Measurements from ENCODE around the gene INPP5A. TPM values are rescaled to one million over a fixed set of nuclear protein-coding genes. Genes with fewer than 3 reads are reported as not detected.

Gene INPP5A
- total RNA-seq, 3 donors from 2014 or later: 26.6 to 50.6 (median 38.7) TPM

DNA sequence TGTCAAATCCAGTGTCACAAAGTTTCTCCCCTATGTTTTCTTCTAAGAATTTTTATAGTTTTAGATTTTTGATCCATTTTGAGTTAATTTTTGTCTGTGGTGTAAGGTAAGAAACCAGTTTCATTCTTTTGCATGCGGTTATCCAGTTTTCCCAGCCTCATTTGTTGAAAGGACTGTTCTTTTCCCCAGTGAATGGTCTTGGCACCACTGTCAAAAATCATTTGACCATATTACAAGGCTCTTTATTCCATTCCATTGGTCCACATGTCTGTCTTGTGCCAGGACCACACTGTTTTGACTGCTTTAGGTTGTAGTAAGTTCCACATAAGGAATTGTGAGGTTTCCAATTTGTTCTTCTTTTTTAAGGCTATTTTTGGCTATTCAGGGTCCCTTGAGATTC lies 64.0 kb downstream of the INPP5A start:
- no peaks in the 10 kb centered on the region for H3K36me3 ChIP-seq
- no peak overlapping the region for H3K27ac ChIP-seq
- no peaks in the 10 kb centered on the region for H3K27me3 ChIP-seq
- peaks cover 9 to 12% of the 10 kb centered on the region in 2 donors for H3K9me3 ChIP-seq
- TF ChIP-seq POLR2AphosphoS5 (IDR thresholded peaks at IDR 0.05) (no peak), POLR2A (IDR thresholded peaks at IDR 0.05) (no peak)
- TF ChIP-seq, protein P1, sequence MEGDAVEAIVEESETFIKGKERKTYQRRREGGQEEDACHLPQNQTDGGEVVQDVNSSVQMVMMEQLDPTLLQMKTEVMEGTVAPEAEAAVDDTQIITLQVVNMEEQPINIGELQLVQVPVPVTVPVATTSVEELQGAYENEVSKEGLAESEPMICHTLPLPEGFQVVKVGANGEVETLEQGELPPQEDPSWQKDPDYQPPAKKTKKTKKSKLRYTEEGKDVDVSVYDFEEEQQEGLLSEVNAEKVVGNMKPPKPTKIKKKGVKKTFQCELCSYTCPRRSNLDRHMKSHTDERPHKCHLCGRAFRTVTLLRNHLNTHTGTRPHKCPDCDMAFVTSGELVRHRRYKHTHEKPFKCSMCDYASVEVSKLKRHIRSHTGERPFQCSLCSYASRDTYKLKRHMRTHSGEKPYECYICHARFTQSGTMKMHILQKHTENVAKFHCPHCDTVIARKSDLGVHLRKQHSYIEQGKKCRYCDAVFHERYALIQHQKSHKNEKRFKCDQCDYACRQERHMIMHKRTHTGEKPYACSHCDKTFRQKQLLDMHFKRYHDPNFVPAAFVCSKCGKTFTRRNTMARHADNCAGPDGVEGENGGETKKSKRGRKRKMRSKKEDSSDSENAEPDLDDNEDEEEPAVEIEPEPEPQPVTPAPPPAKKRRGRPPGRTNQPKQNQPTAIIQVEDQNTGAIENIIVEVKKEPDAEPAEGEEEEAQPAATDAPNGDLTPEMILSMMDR (IDR thresholded peaks at IDR 0.05): no peak
- intact Hi-C loops (cut with DNase I; ENCODE audit: low total_unique reads): no loop called here
- DNase-seq (ENCODE audit: low spot score in 2 of 2): no peak
- H3K4me3 ChIP-seq: no peak overlapping the region
- H3K4me1 ChIP-seq: no peaks in the 10 kb centered on the region

DNA sequence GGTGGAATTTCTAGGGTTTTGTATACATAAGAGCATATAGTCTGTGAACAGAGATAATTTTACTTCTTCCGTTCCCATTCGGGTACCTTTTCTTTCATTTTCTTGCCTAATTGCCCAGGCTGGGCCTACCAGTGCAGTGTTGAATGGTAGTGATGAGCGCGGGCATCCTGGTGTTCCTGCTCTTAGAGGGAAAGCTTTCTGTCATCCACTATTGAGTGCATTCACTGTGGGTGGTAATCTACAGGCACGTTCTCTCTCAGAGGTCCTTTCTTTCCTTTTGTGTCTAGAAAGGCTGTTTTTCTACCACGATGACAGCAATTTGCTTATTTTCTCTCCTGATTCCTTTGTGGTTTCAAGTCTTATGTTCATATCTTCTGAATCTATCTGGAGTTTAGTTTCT lies 65.0 kb downstream of the INPP5A start:
- Histone ChIP-seq H3K27me3 (no peaks in the 10 kb centered on the region), H3K4me1 (no peaks in the 10 kb centered on the region), H3K36me3 (no peaks in the 10 kb centered on the region), H3K9me3 (peaks cover 9 to 12% of the 10 kb centered on the region in 2 donors), H3K4me3 (no peak overlapping the region), H3K27ac (no peak overlapping the region)
- TF ChIP-seq, protein P1 (IDR thresholded peaks at IDR 0.05): no peak
- no peak for TF ChIP-seq POLR2AphosphoS5 (IDR thresholded peaks at IDR 0.05)
- no peak for TF ChIP-seq POLR2A (IDR thresholded peaks at IDR 0.05)
- no peak for DNase-seq (ENCODE audit: low spot score in 2 of 2)
- intact Hi-C loops (cut with DNase I; ENCODE audit: low total_unique reads): no loop called here

DNA sequence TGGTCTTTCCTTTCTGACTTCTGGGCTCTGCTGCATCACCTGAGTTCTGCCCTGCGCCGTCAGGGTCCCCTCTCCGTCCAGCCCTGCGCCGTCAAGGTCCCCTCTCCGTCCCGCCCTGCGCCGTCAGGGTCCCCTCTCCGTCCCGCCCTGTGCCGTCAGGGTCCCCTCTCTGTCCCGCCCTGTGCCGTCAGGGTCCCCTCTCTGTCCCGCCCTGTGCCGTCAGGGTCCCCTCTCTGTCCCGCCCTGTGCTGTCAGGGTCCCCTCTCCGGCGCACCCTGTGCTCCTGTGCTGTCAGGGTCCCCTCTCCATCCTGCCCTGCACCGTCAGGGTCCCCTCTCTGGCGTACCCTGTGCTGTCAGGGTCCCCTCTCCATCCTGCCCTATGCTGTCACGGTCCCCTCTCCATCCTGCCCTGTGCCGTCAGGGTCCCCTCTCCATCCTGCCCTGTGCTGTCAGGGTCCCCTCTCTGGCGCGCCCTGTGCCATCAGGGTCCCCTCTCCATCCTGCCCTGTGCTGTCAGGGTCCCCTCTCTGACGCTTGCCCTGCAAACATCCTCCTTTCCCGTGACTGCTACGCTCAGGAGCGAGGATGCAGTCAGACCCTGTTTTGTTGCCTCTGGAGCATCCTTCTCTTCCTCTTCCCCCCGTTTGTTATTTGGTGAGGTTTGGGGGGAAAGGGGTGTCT lies 66.4 kb downstream of the INPP5A start:
- no peaks in the 10 kb centered on the region for H3K27me3 ChIP-seq
- H3K4me3 ChIP-seq: no peak overlapping the region
- no peak for TF ChIP-seq POLR2AphosphoS5 (IDR thresholded peaks at IDR 0.05)
- no peak for TF ChIP-seq POLR2A (IDR thresholded peaks at IDR 0.05)
- TF ChIP-seq, protein P1 (IDR thresholded peaks at IDR 0.05): no peak
- H3K9me3 ChIP-seq: peaks cover 9 to 12% of the 10 kb centered on the region in 2 donors
- H3K36me3 ChIP-seq: no peaks in the 10 kb centered on the region
- no peaks in the 10 kb centered on the region for H3K4me1 ChIP-seq
- intact Hi-C loops (cut with DNase I; ENCODE audit: low total_unique reads): no loop called here
- no peak for DNase-seq (ENCODE audit: low spot score in 2 of 2)
- H3K27ac ChIP-seq: no peak overlapping the region

DNA sequence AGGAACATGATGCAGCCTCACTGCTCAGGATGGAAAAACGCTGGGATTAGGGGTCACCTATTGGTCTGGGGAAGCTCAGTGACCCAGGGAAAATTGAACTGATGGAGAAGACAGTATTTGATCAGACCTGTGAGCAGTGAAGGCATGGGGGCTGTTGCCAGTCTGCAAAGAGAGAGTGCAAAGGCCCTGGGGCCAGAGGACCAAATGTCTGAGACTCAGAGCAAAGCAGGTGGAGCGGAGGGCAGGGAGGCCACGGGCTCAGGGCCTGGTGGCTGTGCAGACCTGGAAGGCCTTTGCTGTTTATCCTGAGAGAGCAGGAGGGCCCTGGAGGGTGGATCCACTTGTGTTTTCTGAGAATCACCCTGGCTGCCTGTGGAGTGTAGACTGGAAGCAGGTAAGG lies 67.1 kb downstream of the INPP5A start:
- H3K36me3 ChIP-seq: no peaks in the 10 kb centered on the region
- H3K27ac ChIP-seq: no peak overlapping the region
- H3K27me3 ChIP-seq: no peaks in the 10 kb centered on the region
- intact Hi-C loops (cut with DNase I; ENCODE audit: low total_unique reads): no loop called here
- DNase-seq (ENCODE audit: low spot score in 2 of 2): no peak
- no peak overlapping the region for H3K4me3 ChIP-seq
- TF ChIP-seq POLR2A (IDR thresholded peaks at IDR 0.05) (no peak), POLR2AphosphoS5 (IDR thresholded peaks at IDR 0.05) (no peak)
- TF ChIP-seq, protein P1 (IDR thresholded peaks at IDR 0.05): no peak
- peaks cover 9 to 12% of the 10 kb centered on the region in 2 donors for H3K9me3 ChIP-seq
- no peaks in the 10 kb centered on the region for H3K4me1 ChIP-seq

DNA sequence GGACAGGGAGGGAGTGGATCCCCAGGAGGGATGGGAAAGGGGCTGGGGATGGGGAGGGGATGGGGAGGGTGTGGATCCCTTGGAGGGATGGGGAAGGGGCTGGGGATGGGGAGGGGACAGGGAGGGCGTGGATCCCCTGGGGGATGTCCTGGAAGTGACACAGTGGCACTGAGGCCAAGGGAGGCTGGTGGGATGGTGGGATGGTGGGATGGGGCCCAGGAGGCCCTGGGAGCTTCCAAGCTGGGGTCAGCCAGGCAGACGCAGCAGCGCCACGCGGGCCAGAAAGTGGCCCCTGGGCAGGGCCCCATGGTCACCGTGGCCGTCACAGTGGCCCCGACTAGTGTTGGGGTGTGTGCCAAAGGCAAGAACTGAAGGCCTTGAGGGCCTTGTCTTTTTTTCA lies 67.8 kb downstream of the INPP5A start:
- Histone ChIP-seq H3K4me3 (no peak overlapping the region), H3K9me3 (peaks cover 6 to 8% of the 10 kb centered on the region in 2 donors), H3K4me1 (no peaks in the 10 kb centered on the region), H3K27ac (no peak overlapping the region), H3K36me3 (no peaks in the 10 kb centered on the region), H3K27me3 (no peaks in the 10 kb centered on the region)
- TF ChIP-seq POLR2A (IDR thresholded peaks at IDR 0.05) (no peak), POLR2AphosphoS5 (IDR thresholded peaks at IDR 0.05) (no peak)
- TF ChIP-seq, protein P1 (IDR thresholded peaks at IDR 0.05): no peak
- DNase-seq (ENCODE audit: low spot score in 2 of 2): no peak
- intact Hi-C loops (cut with DNase I; ENCODE audit: low total_unique reads): no loop called here
